GM10266 (cell line): ENCODE data around the gene NTHL1.

Experiments used
- DNase-seq: peaks from one replicate; pipeline ENCODE4 v3.0.0; 2012; ENCODE audit errors: extremely low spot score
- TF ChIP-seq, protein P1 (sequence below): IDR thresholded peaks from 2 replicates; pipeline ENCODE4 v1.5.1; 2012; ENCODE audit warnings: mild to moderate bottlenecking, low read depth; ENCODE audit not compliant: control insufficient read depth, insufficient read depth; ENCODE audit errors: missing control alignments

Gene NTHL1

GRCh38 chr16:2062801-2063200 lies 15.2 kb upstream of the NTHL1 start:
- TF ChIP-seq, protein P1, sequence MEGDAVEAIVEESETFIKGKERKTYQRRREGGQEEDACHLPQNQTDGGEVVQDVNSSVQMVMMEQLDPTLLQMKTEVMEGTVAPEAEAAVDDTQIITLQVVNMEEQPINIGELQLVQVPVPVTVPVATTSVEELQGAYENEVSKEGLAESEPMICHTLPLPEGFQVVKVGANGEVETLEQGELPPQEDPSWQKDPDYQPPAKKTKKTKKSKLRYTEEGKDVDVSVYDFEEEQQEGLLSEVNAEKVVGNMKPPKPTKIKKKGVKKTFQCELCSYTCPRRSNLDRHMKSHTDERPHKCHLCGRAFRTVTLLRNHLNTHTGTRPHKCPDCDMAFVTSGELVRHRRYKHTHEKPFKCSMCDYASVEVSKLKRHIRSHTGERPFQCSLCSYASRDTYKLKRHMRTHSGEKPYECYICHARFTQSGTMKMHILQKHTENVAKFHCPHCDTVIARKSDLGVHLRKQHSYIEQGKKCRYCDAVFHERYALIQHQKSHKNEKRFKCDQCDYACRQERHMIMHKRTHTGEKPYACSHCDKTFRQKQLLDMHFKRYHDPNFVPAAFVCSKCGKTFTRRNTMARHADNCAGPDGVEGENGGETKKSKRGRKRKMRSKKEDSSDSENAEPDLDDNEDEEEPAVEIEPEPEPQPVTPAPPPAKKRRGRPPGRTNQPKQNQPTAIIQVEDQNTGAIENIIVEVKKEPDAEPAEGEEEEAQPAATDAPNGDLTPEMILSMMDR: no peak
- no peak for DNase-seq

GRCh38 chr16:2061526-2061925 lies 13.9 kb upstream of the NTHL1 start:
- DNase-seq: no peak
- TF ChIP-seq, protein P1: no peak

- TF ChIP-seq, protein P1: no peak
- no peak for DNase-seq
Observed at GRCh38 chr16:2061023-2061422, 13.4 kb upstream of the NTHL1 start.

DNA sequence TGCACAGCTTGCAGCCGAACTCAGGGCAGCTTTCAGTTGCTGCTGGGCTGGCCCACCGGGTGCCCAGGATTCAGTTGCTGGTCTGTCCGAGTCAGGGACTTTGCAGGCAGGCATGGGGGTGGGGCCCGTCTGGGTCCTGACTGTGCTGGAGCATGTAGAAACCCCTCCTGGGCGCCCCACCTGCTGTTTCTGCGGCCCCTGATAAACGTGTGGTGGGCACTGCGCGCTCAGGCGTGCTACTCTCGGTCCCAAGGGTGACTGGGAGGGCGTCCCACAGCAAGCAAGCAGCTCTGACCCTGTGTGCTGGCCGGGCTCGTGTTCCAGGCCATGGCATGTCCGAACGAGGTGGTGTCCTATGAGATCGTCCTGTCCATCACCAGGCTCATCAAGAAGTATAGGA lies 12.7 kb upstream of the NTHL1 start:
- no peak for DNase-seq
- TF ChIP-seq, protein P1: no peak

DNA sequence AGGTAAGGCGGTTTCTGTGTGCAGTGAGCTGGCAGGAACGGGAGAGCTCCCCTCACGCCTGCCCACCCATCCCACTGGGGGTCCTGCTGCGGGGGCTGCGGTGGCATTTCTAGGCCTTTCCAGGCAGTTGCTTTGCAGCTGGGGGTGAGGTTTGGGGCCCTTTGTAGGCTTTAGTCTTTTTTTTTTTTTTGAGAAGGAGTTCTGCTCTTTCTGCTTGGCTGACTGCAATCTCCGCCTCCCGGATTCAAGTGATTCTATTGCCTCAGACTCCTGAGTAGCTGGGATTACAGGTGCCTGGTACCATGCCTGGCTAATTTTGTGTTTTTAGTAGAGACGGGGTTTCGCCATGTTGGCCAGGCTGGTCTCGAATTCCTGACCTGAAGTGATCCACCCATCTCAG lies 11.2 kb upstream of the NTHL1 start:
- DNase-seq: no peak
- TF ChIP-seq, protein P1: no peak

DNA sequence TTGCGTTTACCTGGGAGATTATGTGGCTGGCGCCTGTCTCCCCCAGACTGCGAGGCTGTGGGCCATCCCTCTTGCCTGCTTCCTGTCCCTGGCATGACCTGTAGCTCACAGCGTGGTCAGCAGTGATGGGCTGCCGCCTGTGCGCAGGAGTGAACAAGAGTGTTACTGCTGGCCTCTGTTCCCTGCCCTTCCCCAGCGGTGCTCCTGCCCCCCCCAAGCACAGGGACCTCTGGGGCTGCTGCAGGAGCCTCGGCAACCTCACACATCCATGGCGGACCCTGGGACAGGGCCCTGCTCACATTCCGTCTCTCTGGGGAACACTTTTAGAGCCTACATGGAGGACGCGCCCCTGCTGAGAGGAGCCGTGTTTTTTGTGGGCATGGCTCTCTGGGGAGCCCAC lies 10.8 kb upstream of the NTHL1 start:
- TF ChIP-seq, protein P1: no peak
- no peak for DNase-seq

DNA sequence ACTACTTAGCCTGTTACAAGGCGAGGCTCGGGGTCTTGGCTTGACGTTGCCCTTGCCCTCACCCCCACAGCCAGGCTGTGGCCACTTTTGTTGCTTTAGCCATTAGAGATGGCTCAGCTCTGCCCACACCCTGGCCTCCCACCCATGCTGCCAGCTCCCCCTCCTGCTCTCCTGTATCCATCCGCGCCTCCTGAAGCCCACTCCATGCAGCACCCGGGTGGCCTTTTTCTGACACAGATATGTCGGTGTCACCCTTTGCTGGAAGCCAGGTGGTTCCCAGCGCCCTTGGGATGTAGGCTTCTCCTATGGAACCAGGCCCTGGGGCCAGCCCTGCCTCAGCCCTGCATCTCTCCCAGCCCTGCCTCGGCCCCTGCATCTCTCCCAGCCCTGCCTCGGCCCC lies 9.8 kb upstream of the NTHL1 start:
- TF ChIP-seq, protein P1: no peak
- DNase-seq: no peak
